Testis (tissue), 3 donors: ENCODE results near the gene POLR1E. TPM values are rescaled to one million over a fixed set of nuclear protein-coding genes. Genes with fewer than 3 reads are reported as not detected.

Experiments used
- DNase-seq: peaks from one replicate; pipeline ENCODE4 v3.0.0-alpha.2; 2019
- H3K27ac ChIP-seq, 2 donors: fragments of 200-600 bp; sonication (generic); one replicate each; pipeline ENCODE4 v1.5.1; 2019
- H3K27me3 ChIP-seq: fragments of 200-600 bp; sonication (generic); one replicate; pipeline ENCODE4 v1.5.1; 2019
- H3K36me3 ChIP-seq: fragments of 200-600 bp; sonication (generic); one replicate; pipeline ENCODE4 v1.5.1; 2017; ENCODE audit warnings: low read depth; ENCODE audit errors: missing control alignments
- H3K4me1 ChIP-seq: fragments of 200-600 bp; sonication (generic); one replicate; pipeline ENCODE4 v1.5.1; 2019
- H3K4me3 ChIP-seq, 2 donors: fragments of 200-600 bp; sonication (generic); one replicate each; pipeline ENCODE4 v1.5.1; 2017 to 2019
- H3K9me3 ChIP-seq: fragments of 200-600 bp; sonication (generic); one replicate; pipeline ENCODE4 v1.5.1; 2017
- POLR2A ChIP-seq: fragments of 450-650 bp; IDR thresholded peaks from one replicate; pipeline ENCODE4 v1.6.1; 2017; ENCODE audit warnings: antibody characterized with exemption, mild to moderate bottlenecking, moderate library complexity
- WGBS, 2 donors: methylation state at CpG; one replicate each; pipeline ENCODE4 v1.1.5; 2018; 5-methylcytosine and 5-hydroxymethylcytosine counted together
- intact Hi-C: fragments of 100-400 bp; cut with DNase I; formaldehyde crosslinking; loops from one replicate; pipeline ENCODE4 v1.15.1; 2023; ENCODE audit warnings: low total_unique reads
- polyA plus RNA-seq: library from polyadenylated mRNA; stranded (reverse); fragments of 350-450 nt; fragmentation: Illumina TruSeq; extraction: RNeasy Lipid Tissue Mini Kit (QIAGEN cat#74804); gene quantifications from one replicate; pipeline ENCODE4 v1.2.3, GENCODE V29; 2014; ENCODE audit warnings: low read depth, low replicate concordance; ENCODE audit not compliant: insufficient read depth
- total RNA-seq, 2 donors: library from RNA; depleted of rRNA; stranded (reverse); fragments of >200 nt; gene quantifications; one replicate each; pipeline ENCODE4 v1.2.3, GENCODE V29; 2016
- TF ChIP-seq, protein P1 (sequence below), 3 experiments: fragments of 450-650 bp in 2 of 3; fragments of 200-600 bp in 1 of 3; sonication (generic) in 1 of 3; IDR thresholded peaks; one replicate each; pipeline ENCODE4 v1.5.1; 2016 to 2019; ENCODE audit warnings: antibody characterized with exemption in 3 of 3, mild to moderate bottlenecking in 2 of 3, moderate library complexity in 1 of 3

The POLR1E gene
- total and polyA plus RNA-seq, 3 donors from 2014 or later: 18.6 to 23.8 (median 20.6) TPM

DNA sequence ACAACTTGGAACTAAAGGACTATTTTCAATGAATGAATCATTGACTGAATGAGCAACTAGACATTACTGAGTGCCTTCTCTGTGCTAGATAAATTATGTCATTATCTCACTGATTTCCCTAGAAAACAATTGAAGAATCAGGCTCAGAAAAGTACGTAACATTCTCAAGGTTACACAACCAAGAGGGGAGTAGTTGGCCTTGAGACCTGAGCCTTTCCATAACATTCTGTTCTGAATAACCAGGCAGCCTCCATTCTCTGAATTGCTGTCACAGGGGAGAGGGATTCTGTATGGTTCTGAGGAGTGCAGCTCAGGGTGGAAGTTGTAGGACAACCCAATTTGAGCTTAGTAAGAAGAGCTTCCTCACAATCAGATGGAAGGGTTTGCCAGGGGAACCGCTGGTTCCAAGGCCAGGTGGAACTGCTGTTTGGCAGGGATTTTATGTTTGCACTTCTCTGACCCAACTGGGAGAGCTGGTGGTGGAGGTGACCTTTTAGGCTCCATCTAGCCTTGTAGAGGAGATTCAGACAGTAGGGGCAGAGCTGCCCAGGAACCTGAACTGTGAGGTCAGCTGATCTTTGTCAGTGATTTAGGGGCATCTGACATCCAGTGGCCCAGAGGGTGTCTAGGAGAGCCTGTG lies 16.3 kb downstream of the POLR1E start:
- H3K27ac ChIP-seq: peak overlapping the region in 1 of 2 donors; percentile 11
- no peaks in the 10 kb centered on the region for H3K36me3 ChIP-seq
- H3K9me3 ChIP-seq: no peaks in the 10 kb centered on the region
- TF ChIP-seq, protein P1, sequence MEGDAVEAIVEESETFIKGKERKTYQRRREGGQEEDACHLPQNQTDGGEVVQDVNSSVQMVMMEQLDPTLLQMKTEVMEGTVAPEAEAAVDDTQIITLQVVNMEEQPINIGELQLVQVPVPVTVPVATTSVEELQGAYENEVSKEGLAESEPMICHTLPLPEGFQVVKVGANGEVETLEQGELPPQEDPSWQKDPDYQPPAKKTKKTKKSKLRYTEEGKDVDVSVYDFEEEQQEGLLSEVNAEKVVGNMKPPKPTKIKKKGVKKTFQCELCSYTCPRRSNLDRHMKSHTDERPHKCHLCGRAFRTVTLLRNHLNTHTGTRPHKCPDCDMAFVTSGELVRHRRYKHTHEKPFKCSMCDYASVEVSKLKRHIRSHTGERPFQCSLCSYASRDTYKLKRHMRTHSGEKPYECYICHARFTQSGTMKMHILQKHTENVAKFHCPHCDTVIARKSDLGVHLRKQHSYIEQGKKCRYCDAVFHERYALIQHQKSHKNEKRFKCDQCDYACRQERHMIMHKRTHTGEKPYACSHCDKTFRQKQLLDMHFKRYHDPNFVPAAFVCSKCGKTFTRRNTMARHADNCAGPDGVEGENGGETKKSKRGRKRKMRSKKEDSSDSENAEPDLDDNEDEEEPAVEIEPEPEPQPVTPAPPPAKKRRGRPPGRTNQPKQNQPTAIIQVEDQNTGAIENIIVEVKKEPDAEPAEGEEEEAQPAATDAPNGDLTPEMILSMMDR (IDR thresholded peaks at IDR 0.05): no peak
- H3K4me1 ChIP-seq: peaks cover 11% of the 10 kb centered on the region
- intact Hi-C loops: no loop called here
- WGBS, 2 donors: 27 to 36% methylated on average over 1 to 2 of the region's 2 CpGs
- DNase-seq: no peak
- no peaks in the 10 kb centered on the region for H3K27me3 ChIP-seq
- no peak overlapping the region for H3K4me3 ChIP-seq

GRCh38 chr9:37503736-37504135 lies 18.0 kb downstream of the POLR1E start:
- no peak overlapping the region for H3K4me3 ChIP-seq
- no peak overlapping the region for H3K27ac ChIP-seq
- H3K4me1 ChIP-seq: peaks cover 11% of the 10 kb centered on the region
- DNase-seq: no peak
- 71 to 77% methylated on average over 3 of the region's 3 CpGs for WGBS, 2 donors
- H3K9me3 ChIP-seq: no peaks in the 10 kb centered on the region
- intact Hi-C loops: no loop called here
- no peaks in the 10 kb centered on the region for H3K27me3 ChIP-seq
- no peak for TF ChIP-seq POLR2A
- TF ChIP-seq, protein P1 (IDR thresholded peaks at IDR 0.05): no peak
- H3K36me3 ChIP-seq: no peaks in the 10 kb centered on the region

GRCh38 chr9:37504605-37505004 lies 18.9 kb downstream of the POLR1E start:
- no peak for DNase-seq
- no peaks in the 10 kb centered on the region for H3K27me3 ChIP-seq
- intact Hi-C loops: no loop called here
- 89 to 95% methylated on average over 5 of the region's 5 CpGs for WGBS, 2 donors
- no peak overlapping the region for H3K27ac ChIP-seq
- H3K9me3 ChIP-seq: no peaks in the 10 kb centered on the region
- H3K36me3 ChIP-seq: no peaks in the 10 kb centered on the region
- H3K4me1 ChIP-seq: peaks cover 11% of the 10 kb centered on the region
- no peak for TF ChIP-seq POLR2A
- TF ChIP-seq, protein P1 (IDR thresholded peaks at IDR 0.05): no peak
- no peak overlapping the region for H3K4me3 ChIP-seq

DNA sequence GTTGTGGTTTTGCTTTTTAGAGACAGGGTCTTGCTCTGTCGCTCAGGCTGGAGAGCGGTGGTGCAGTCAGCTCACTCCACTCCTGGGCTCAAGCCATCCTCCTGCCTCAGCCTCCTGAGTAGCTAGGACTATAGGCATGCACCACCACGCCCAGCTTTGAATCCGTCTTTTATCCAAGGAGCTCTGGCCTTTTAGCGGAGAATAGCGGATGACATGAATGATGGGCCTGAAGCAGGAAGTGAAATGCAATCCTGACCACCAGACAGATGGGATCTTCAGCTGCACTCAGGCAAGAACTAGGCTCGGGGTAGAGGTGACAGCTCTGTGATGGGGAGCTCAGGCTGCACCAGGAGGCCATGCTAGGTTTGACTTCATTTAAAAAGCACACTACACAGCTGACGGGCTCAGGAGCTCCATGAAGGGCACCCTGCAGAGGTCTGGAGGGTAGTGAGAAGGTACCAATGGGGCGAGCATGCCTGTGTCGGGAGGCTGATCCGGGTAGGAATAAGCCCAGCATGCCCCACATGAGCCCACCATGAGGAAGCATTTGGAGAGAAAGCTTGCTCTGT lies 21.9 kb downstream of the POLR1E start:
- Histone ChIP-seq H3K36me3 (no peaks in the 10 kb centered on the region), H3K4me3 (no peak overlapping the region), H3K27me3 (no peaks in the 10 kb centered on the region), H3K9me3 (no peaks in the 10 kb centered on the region), H3K27ac (no peak overlapping the region), H3K4me1 (no peaks in the 10 kb centered on the region)
- TF ChIP-seq POLR2A: no peak
- TF ChIP-seq, protein P1 (IDR thresholded peaks at IDR 0.05): no peak
- intact Hi-C loops: no loop called here
- 92 to 96% methylated on average over 11 of the region's 11 CpGs for WGBS, 2 donors
- DNase-seq: no peak
